ENCODE data around the gene CPLANE2. TPM values are rescaled to one million over a fixed set of nuclear protein-coding genes. Genes with fewer than 3 reads are reported as not detected.
A peak's percentile ranks its signal among the peaks of the same experiment; 100 is the strongest.
"Not testable (repeated sequence)": the region's sequence is repeated elsewhere in the genome, so short reads cannot be mapped to it uniquely, and the experiment has no call there.

Gene CPLANE2
- total RNA-seq, 5 donors from 2014 or later (not counting 1 experiment from before 2014, with no cell fraction given): 6.6 to 13.2 (median 11.3) TPM

DNA sequence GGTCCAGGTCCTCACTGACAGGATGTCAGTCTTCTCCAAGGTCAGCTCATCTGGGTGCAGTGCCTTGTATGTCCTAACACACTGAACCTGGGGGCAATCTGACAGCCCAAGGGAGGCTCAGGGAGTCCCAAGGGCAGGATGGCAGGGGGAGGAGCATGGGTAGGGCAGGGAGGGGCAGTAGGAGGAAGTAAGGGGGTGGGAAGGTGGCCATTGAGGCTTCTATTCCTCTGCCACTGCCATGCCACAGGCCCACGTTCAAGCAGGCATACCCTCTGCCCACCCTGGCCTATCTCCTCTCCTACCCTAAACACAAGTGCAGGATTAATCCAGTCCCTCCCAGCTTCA, 37.9 kb downstream of the CPLANE2 start:
- H3K27ac ChIP-seq (ENCODE audit: low read length): no peak overlapping the region
- Mint-ChIP-seq H3K4me1 (peaks cover 0 to 6% (median 0%) of the 10 kb centered on the region in 3 donors), H3K9me3 (no peaks in the 10 kb centered on the region), H3K36me3 (peaks cover 17% of the 10 kb centered on the region), H3K27me3 (no peaks in the 10 kb centered on the region), H3K4me3 (no peak overlapping the region), H3K27ac (peak overlapping the region in 1 of 2 donors; percentile 56)
- H3K9me3 ChIP-seq: no peaks in the 10 kb centered on the region
- no peak for ATAC-seq (replicated peaks in 1 of 4)
- no peak overlapping the region for H3K4me3 ChIP-seq (ENCODE audit: control insufficient read depth in 1 of 2, extremely low read depth in 1 of 2, low read length in 1 of 2)
- H3K36me3 ChIP-seq (ENCODE audit: control insufficient read depth in 2 of 2, extremely low read depth in 1 of 2, insufficient read depth in 1 of 2, low read length in 1 of 2): peaks cover 11 to 16% of the 10 kb centered on the region in 2 donors
- H3K27me3 ChIP-seq (replicated peaks in 1 of 2; ENCODE audit: control insufficient read depth in 2 of 2, extremely low read depth in 1 of 2, insufficient read depth in 2 of 2, low read length in 1 of 2): no peaks in the 10 kb centered on the region
- 40% methylated on average over 1 of the region's 1 CpG for WGBS (ENCODE audit: insufficient coverage)
- no peak for DNase-seq
- ChIA-PET POLR2A (no interaction called here), CTCF (interaction anchor here in 1 of 2 donors (0.6 kb wide), 1 partner anchor 16 kb away, joined by 3 read pairs; no protein-coding TSS in a partner anchor)
- H3K4me1 ChIP-seq (ENCODE audit: control insufficient read depth in 1 of 2, extremely low read depth in 1 of 2, insufficient read depth in 2 of 2, low read length in 2 of 2): no peaks in the 10 kb centered on the region

DNA sequence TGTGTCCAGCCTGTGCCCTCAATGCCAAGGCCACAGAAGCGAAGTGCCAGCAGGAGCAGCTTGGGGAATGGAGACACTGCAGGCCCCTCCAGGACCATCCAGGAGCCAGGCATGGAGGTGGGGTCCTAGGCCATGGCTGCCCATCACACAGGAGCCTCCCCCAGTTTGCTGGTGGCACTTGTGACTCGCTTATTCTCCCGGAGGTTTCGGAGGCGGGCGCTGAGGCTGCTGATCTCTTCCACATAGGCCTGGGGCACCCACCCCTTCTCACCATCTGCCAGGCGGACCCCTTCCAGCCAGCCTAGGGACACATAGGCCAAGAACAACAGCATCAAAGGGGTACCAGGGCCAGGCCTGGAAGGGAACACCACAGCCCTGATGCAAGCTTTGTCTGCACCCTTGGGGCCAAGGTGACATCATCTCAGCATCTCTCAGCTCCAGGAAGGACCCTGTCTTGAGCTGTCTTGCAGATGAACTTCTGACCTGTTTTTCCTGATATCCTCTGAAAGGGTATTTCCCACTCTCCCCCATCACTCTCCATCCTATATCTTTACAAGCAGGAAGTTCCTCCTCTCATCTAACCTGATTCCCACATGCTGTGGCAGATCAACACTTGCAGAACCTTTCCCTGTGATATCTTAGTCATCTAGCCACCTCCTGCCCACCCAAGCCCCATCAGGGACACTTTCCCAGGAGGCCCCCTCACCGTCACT, 38.4 kb downstream of the CPLANE2 start:
- no peaks in the 10 kb centered on the region for H3K27me3 Mint-ChIP-seq
- 92% methylated on average over 3 of the region's 8 CpGs for WGBS (ENCODE audit: insufficient coverage)
- H3K9me3 ChIP-seq: no peaks in the 10 kb centered on the region
- peak overlapping the region in 1 of 2 donors; percentile 56 for H3K27ac Mint-ChIP-seq
- H3K4me1 Mint-ChIP-seq: peaks cover 0 to 4% (median 0%) of the 10 kb centered on the region in 3 donors
- ChIA-PET CTCF (interaction anchor here in 1 of 2 donors (0.6 kb wide), 1 partner anchor 17 kb away, joined by 3 read pairs; no protein-coding TSS in a partner anchor), POLR2A (no interaction called here)
- no peak overlapping the region for H3K4me3 Mint-ChIP-seq
- H3K27ac ChIP-seq (ENCODE audit: low read length): no peak overlapping the region
- no peak overlapping the region for H3K4me3 ChIP-seq (ENCODE audit: control insufficient read depth in 1 of 2, extremely low read depth in 1 of 2, low read length in 1 of 2)
- no peaks in the 10 kb centered on the region for H3K4me1 ChIP-seq (ENCODE audit: control insufficient read depth in 1 of 2, extremely low read depth in 1 of 2, insufficient read depth in 2 of 2, low read length in 2 of 2)
- H3K36me3 ChIP-seq (ENCODE audit: control insufficient read depth in 2 of 2, extremely low read depth in 1 of 2, insufficient read depth in 1 of 2, low read length in 1 of 2): peaks cover 11 to 16% of the 10 kb centered on the region in 2 donors
- no peaks in the 10 kb centered on the region for H3K27me3 ChIP-seq (replicated peaks in 1 of 2; ENCODE audit: control insufficient read depth in 2 of 2, extremely low read depth in 1 of 2, insufficient read depth in 2 of 2, low read length in 1 of 2)
- H3K36me3 Mint-ChIP-seq: peaks cover 15% of the 10 kb centered on the region
- DNase-seq (no peak), ATAC-seq (replicated peaks in 1 of 4) (no peak)
- H3K9me3 Mint-ChIP-seq: no peaks in the 10 kb centered on the region

DNA sequence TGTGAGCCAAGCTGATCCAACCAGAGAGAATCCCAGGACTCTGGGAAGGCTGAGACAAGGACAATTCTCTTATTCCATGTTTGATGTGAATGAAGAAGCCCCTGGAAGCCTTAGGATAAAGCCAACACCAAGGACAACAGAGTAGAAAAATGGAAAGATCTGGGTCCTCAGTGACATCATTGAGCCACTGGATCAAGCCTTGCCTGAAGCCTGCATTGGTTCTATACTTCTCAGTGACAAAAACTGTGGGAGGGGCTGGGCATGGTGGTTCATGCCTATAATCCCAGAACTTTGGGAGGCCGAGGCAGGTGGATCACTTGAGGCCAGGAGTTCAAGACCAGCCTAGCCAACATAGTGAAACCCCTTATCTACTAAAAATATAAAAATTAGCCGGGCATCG, 40.1 kb downstream of the CPLANE2 start:
- Mint-ChIP-seq H3K4me1 (peaks cover 0 to 4% (median 0%) of the 10 kb centered on the region in 3 donors), H3K27ac (no peak overlapping the region), H3K9me3 (no peaks in the 10 kb centered on the region), H3K36me3 (peaks cover 11% of the 10 kb centered on the region), H3K27me3 (no peaks in the 10 kb centered on the region), H3K4me3 (no peak overlapping the region)
- Histone ChIP-seq H3K9me3 (no peaks in the 10 kb centered on the region), H3K4me3 (ENCODE audit: control insufficient read depth in 1 of 2, extremely low read depth in 1 of 2, low read length in 1 of 2) (no peak overlapping the region), H3K27ac (ENCODE audit: low read length) (no peak overlapping the region), H3K4me1 (ENCODE audit: control insufficient read depth in 1 of 2, extremely low read depth in 1 of 2, insufficient read depth in 2 of 2, low read length in 2 of 2) (no peaks in the 10 kb centered on the region), H3K27me3 (replicated peaks in 1 of 2; ENCODE audit: control insufficient read depth in 2 of 2, extremely low read depth in 1 of 2, insufficient read depth in 2 of 2, low read length in 1 of 2) (peaks cover 0 to 4% of the 10 kb centered on the region in 2 experiments), H3K36me3 (ENCODE audit: control insufficient read depth in 2 of 2, extremely low read depth in 1 of 2, insufficient read depth in 1 of 2, low read length in 1 of 2) (peaks cover 8 to 10% of the 10 kb centered on the region in 2 donors)
- WGBS (ENCODE audit: insufficient coverage): 80% methylated on average over 1 of the region's 3 CpGs
- no peak for ATAC-seq (replicated peaks in 1 of 4)
- POLR2A ChIA-PET: no interaction called here
- DNase-seq: no peak
- CTCF ChIA-PET: no interaction called here

DNA sequence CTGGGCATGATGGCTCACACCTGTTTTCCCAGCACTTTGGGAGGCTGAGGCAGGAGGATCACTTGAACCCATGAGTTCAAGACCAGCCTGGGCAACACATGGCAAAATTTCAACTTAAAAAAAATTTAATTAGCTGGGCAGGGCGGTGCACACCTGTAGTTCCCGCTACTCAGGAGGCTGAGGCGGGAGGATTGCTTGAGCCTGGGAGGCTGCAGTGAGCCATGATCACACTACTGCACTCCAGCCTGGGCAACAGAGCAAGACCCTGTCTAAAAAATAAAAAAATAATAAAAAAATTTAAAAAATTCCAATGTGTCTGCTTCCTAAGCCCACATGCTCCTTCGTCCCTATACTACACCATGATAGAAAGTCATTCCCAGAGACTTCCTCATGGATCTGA, 40.8 kb downstream of the CPLANE2 start:
- H3K4me3 Mint-ChIP-seq; H3K4me3 ChIP-seq (ENCODE audit: control insufficient read depth in 1 of 2, extremely low read depth in 1 of 2, low read length in 1 of 2); H3K27ac ChIP-seq (ENCODE audit: low read length); H3K27me3 Mint-ChIP-seq; H3K27ac Mint-ChIP-seq; POLR2A ChIA-PET; CTCF ChIA-PET; H3K4me1 Mint-ChIP-seq; DNase-seq; H3K36me3 ChIP-seq (ENCODE audit: control insufficient read depth in 2 of 2, extremely low read depth in 1 of 2, insufficient read depth in 1 of 2, low read length in 1 of 2); ATAC-seq (replicated peaks in 1 of 4); H3K27me3 ChIP-seq (replicated peaks in 1 of 2; ENCODE audit: control insufficient read depth in 2 of 2, extremely low read depth in 1 of 2, insufficient read depth in 2 of 2, low read length in 1 of 2); H3K4me1 ChIP-seq (ENCODE audit: control insufficient read depth in 1 of 2, extremely low read depth in 1 of 2, insufficient read depth in 2 of 2, low read length in 2 of 2); H3K9me3 Mint-ChIP-seq; H3K9me3 ChIP-seq: not testable (repeated sequence)
- H3K36me3 Mint-ChIP-seq: peaks cover 11% of the 10 kb centered on the region
- 91% methylated on average over 4 of the region's 4 CpGs for WGBS (ENCODE audit: insufficient coverage)

DNA sequence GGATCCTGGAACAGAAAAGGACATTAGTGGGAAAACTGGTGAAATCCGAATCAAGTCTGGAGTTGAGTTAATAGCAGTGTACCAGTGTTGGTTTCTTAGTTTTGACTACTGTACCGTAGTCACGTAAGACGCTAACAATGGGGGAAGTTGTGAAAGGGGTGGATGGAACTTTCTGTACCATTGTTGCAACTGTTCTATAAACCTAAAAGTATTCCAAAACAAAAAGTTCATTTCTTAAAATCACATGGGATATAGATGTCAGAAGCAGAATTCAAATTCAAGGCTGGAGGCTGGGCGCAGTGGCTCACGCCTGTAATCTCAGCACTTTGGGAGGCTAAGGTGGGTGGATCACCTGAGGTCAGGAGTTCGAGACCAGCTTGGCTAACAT, 41.5 kb downstream of the CPLANE2 start:
- Mint-ChIP-seq H3K36me3 (peaks cover 11% of the 10 kb centered on the region), H3K4me3 (no peak overlapping the region), H3K27me3 (peaks cover 0 to 4% of the 10 kb centered on the region in 2 donors), H3K27ac (no peak overlapping the region), H3K9me3 (no peaks in the 10 kb centered on the region), H3K4me1 (peaks cover 0 to 4% (median 0%) of the 10 kb centered on the region in 3 donors)
- no peak for ATAC-seq (replicated peaks in 1 of 4)
- POLR2A ChIA-PET: no interaction called here
- H3K4me1 ChIP-seq (ENCODE audit: control insufficient read depth in 1 of 2, extremely low read depth in 1 of 2, insufficient read depth in 2 of 2, low read length in 2 of 2): no peaks in the 10 kb centered on the region
- no peak overlapping the region for H3K27ac ChIP-seq (ENCODE audit: low read length)
- no peak overlapping the region for H3K4me3 ChIP-seq (ENCODE audit: control insufficient read depth in 1 of 2, extremely low read depth in 1 of 2, low read length in 1 of 2)
- DNase-seq: no peak
- peaks cover 4 to 8% of the 10 kb centered on the region in 2 donors for H3K36me3 ChIP-seq (ENCODE audit: control insufficient read depth in 2 of 2, extremely low read depth in 1 of 2, insufficient read depth in 1 of 2, low read length in 1 of 2)
- peaks cover 0 to 10% of the 10 kb centered on the region in 2 experiments for H3K27me3 ChIP-seq (replicated peaks in 1 of 2; ENCODE audit: control insufficient read depth in 2 of 2, extremely low read depth in 1 of 2, insufficient read depth in 2 of 2, low read length in 1 of 2)
- H3K9me3 ChIP-seq: no peaks in the 10 kb centered on the region
- CTCF ChIA-PET: no interaction called here
- 75% methylated on average over 3 of the region's 7 CpGs for WGBS (ENCODE audit: insufficient coverage)

DNA sequence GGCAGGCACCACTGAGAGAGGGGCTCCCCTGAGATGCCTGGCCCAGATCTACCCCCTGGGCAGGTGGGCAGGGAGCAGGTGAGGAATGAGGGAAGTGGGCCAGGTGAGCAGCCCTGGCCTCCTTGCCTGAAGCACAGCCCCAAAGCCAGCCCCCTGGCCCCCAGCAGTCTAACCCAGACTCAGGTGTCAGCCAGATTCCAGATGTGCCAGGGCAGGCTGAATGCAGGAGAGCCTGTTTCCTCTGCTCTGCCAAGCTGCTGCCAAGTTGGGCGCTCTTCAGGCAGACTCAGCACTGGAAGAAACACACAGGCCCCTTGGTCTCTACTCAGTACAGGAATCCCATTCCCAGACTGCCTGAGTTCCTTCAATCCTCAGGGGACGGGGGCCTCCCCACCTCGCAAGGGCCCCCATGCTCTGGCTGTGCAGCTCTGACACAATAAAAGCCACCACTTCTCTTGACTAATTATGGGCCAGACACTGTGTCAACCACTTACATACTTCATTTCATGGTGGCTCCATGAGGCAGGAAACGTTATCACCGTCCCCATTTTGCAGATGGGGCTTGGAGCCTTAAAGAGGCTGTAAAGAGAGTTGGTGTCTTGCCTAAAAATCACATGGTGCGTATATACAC, 45.0 kb downstream of the CPLANE2 start:
- H3K27ac ChIP-seq (ENCODE audit: low read length): no peak overlapping the region
- CTCF ChIA-PET: no interaction called here
- Mint-ChIP-seq H3K4me3 (no peak overlapping the region), H3K4me1 (peaks cover 0 to 5% (median 4%) of the 10 kb centered on the region in 3 donors), H3K9me3 (no peaks in the 10 kb centered on the region), H3K27ac (no peak overlapping the region), H3K36me3 (peaks cover 4% of the 10 kb centered on the region), H3K27me3 (peaks cover 10% of the 10 kb centered on the region in 2 donors)
- H3K36me3 ChIP-seq (ENCODE audit: control insufficient read depth in 2 of 2, extremely low read depth in 1 of 2, insufficient read depth in 1 of 2, low read length in 1 of 2): no peaks in the 10 kb centered on the region
- POLR2A ChIA-PET: no interaction called here
- peaks cover 0 to 36% of the 10 kb centered on the region in 2 experiments for H3K27me3 ChIP-seq (replicated peaks in 1 of 2; ENCODE audit: control insufficient read depth in 2 of 2, extremely low read depth in 1 of 2, insufficient read depth in 2 of 2, low read length in 1 of 2)
- no peak overlapping the region for H3K4me3 ChIP-seq (ENCODE audit: control insufficient read depth in 1 of 2, extremely low read depth in 1 of 2, low read length in 1 of 2)
- ATAC-seq (replicated peaks in 1 of 4) (no peak), DNase-seq (no peak)
- H3K9me3 ChIP-seq: no peaks in the 10 kb centered on the region
- H3K4me1 ChIP-seq (ENCODE audit: control insufficient read depth in 1 of 2, extremely low read depth in 1 of 2, insufficient read depth in 2 of 2, low read length in 2 of 2): peaks cover 0 to 7% of the 10 kb centered on the region in 2 experiments
- WGBS (ENCODE audit: insufficient coverage): 85% methylated on average over 3 of the region's 6 CpGs
